IPS-NIHi7 (cell line): ENCODE data around the gene POLQ.
"Not testable (repeated sequence)": the region's sequence is repeated elsewhere in the genome, so short reads cannot be mapped to it uniquely, and the experiment has no call there.

Source experiments
- DNase-seq: peaks from one replicate; pipeline ENCODE4 v3.0.0; 2012; ENCODE audit warnings: mixed read lengths; ENCODE audit errors: extremely low spot score

The POLQ gene

GRCh38 chr3:121514496-121514895 lies 31.3 kb downstream of the POLQ start:
- DNase-seq = peak; percentile 10

DNA sequence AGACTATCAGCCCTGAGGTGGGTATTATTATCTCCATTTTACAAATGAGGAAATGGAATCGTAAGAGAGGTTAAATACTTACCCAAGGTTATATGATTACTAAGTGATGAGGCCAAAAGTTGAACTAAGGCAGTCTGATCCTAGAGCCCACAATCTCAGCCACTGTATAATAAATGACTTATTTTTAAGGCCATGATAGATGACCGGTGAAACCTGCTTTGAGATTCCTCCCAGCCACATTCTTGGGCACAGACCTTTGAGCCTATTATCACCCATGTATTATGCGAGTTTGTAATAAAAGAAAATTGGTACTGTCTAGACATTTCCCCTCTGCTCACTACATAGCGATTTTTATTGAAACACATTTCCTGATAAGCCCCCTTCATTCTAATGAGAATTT lies 37.4 kb downstream of the POLQ start:
- DNase-seq = no peak

DNA sequence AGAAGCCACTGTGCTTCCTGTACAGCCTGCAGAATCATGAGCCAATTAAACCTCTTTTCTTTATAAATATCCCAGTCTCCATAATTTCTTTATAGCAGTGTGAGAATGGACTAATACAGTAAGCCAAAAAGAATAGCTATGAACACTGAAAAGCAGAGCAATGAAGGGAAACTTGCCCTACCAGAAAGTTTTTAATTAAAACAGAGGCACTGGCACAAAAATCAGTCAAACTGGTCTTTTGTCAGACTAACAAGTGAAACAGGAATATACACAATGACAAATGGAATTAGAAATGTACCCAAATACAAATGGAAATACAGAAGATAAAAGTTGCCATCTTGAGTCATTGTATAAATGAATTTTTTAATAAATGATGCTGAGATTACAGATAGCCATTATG lies 40.5 kb downstream of the POLQ start:
- DNase-seq = no peak

- DNase-seq = no peak
These were observed 41.2 kb downstream of the POLQ start for GRCh38 chr3:121504618-121505017.

DNA sequence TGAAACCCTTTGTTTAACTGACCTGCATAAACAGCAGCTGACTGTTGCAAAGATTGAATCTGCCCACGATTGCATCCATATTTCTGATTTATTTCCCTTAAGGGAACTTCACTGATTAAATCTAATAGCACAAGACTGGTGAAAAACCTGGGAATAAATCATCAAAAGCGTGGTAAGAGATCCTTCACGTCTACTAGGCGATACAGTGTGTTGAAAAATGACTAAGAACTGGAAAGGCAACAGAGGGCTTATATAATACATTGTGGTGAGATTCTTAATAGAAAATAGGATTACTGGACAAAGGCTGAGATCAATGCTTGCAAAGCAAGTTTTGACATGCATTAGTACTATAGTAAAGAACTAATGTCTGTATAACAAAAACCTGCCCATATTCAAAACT lies 49.0 kb downstream of the POLQ start:
- no peak for DNase-seq

DNA sequence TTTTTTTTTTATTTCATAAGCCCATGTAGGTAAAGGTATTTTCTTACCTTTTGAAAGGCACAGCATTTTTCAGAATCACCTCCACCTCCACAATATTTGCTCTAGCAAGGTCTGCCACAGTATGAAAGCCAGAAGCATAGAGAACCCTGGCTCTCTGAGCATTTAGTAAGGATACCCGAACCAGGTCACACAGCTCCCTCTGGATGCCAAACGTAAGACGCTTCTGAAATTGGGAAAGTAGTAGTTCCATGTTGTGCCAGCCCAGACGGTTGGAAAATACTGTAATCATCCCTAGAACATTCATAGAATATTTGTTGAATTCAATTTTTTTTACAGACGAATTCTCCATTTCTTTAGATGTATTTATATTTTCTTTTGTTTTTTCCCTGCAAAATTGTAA lies 52.4 kb downstream of the POLQ start:
- no peak for DNase-seq

DNA sequence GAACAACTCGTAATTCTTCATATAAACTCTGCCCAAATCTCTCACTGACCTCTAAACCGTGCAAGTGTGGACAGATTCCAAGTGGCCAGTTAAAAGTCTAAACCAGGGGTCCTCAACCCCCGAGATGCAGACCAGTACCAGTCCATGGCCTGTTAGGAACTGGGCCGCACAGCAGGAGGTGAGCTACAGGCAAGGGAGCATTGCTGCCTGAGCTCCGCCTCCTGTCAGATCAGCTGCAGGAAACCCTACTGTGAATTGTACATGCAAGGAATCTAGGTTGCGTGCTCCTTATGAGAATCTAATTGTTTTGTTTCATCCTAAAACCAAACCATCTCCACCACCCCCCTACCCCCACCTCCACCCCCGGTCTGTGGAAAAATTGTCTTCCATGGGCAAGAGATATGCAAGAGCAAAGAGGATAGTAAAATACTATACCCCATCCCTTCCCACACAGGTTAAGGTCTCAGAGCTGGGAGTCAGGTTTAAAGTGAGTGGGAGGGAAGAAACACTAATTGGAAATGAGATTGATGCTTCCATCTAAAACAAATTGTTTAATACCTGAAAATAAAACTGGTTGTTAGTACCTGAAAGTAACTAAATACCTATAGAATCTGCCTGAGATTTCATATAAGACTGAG lies 54.0 kb downstream of the POLQ start:
- DNase-seq = no peak

- DNase-seq = no peak
These were observed 55.6 kb downstream of the POLQ start for GRCh38 chr3:121490161-121490560.

- peak; percentile 13 for DNase-seq
These were observed 57.2 kb downstream of the POLQ start for GRCh38 chr3:121488628-121489027.

DNA sequence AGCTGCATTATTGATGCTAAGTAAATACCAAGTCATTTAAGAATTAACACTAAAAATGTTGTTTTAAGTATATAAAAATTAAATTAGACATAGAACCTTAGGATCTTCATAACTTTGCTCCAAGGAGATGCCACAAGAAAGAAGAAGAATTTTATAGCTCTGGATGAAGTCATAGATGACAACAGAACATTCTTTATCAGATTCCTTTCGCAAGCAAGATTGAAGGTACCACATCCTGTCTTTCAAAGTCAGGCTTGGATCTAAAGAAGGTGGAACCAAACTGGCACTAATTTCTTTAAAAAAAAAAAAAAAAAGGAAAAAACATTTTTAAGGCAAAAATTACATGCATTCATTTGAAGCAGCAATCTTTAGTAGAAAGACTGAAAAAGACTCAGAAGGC lies 62.5 kb downstream of the POLQ start:
- no peak for DNase-seq

- no peak for DNase-seq
These were observed 63.1 kb downstream of the POLQ start for GRCh38 chr3:121482660-121483059.

- no peak for DNase-seq
These were observed 64.5 kb downstream of the POLQ start for GRCh38 chr3:121481106-121481880.

- DNase-seq = no peak
These were observed 68.2 kb downstream of the POLQ start for GRCh38 chr3:121477589-121477988.

DNA sequence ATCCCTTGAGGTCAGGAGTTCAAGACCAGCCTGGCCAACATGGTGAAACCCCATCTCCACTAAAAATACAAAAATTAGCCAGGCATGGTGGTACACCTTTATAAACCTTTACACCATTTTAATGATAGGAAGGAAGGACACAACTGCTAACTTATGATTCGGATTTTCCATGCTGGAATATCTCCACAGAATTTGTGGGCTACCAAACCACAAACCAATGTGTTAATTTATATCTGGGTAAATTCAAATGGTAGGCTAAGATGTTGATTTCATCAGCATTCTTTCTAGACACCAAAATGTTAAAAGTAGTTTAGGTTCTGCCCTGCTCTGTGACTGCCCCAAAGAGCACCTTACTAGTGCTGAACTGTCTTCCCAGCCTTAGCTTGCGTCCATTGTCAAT lies 72.8 kb downstream of the POLQ start:
- DNase-seq = no peak

DNA sequence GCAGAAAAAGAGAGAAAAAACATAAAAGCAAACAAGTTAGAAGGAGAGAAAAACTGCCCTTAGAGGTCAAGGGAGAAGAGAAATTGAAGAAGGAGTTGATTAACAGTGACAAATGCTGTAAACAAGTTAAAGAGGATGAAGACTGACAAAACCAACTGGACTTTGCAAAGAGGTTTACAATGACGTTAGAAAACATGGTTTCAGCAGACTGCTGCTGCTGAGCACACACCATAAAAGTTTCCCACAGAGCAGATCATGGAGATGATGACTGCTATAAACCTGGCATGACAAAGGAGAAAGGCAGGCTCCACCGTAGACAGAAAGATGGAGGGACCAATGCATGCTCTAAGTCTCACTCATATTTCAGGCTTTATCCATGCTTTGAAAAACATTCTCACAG lies 78.7 kb downstream of the POLQ start:
- no peak for DNase-seq

DNA sequence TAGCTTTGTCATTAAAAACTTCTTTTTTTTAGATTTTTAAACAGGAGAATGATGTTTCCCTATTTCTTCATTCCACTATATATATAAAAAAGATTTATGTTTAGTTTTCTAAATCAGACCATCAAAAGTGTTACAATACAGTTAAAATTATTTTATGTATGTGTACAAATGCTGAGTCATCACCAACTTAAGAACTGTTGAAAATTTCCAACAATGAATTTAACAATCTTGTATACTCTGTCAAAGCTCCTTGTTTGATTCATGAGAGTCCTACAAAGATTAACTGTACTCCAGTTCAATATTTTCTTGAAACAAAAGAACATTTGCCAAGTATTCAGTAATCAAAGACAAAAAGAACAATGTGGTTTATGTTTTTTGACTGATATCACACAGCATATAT lies 82.0 kb downstream of the POLQ start:
- no peak for DNase-seq

DNA sequence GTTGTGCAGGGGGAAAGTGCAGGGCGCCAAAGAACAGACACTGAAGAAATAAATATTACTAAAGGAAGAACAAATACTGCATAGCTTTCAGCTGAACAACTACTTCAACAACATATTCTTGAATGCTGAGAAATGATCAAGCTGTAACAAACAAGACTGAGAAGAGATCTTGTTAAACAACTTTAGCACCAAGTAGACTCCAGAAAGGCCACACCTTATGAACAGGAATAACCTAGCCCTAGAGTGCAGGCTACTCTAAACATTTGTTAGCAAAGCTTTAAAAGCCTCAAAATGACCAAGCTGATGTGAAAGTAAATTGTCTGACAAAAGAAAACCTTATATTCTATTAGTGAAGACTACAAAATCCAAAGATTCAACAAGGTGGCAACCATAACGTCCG lies 83.2 kb downstream of the POLQ start:
- DNase-seq = no peak

GRCh38 chr3:121451752-121452151 lies 94.0 kb downstream of the POLQ start:
- not testable (repeated sequence) for DNase-seq

- DNase-seq = no peak
These were observed 102.3 kb downstream of the POLQ start for GRCh38 chr3:121443456-121443855.

GRCh38 chr3:121436641-121437040 lies 109.1 kb downstream of the POLQ start:
- DNase-seq = no peak

- DNase-seq = no peak
These were observed 109.7 kb downstream of the POLQ start for GRCh38 chr3:121436074-121436473.

DNA sequence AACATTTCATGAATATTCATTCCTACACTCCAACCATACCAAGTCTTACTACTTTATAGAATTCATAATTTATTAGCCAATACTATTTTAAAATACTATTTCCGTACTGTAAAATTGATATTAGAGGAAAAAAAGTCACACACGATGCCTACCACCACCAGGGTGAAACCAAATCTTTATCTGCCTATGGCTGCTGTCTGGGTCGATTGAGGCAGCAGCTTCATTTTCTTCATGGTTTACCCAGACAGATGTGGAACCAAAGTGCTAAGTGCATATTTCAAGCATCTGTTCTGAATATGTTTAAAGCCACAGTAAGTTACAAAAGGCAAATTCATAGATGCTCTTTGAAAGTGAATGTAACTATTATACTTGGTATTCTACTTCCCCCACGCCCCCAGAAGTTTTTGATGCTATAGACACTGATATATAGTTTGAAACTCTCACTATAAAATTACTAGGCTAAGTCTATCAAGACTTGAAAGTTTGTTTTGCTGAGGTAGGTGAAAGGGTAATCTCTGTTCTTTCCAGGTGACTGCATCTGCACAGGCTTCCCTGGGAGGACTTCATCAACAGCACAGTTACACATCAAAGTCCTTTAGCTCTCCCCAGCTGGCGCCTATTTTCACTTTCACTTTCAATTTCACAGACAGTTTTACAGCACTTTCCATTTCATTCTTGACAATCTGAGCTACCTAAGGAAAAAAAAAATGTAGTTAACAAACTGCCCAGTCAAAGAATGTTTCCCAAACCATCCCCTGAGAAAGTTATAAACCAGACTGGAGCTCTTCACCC lies 113.9 kb downstream of the POLQ start:
- DNase-seq = no peak
